GM23338 (cell line): ENCODE results near the gene FRAS1. TPM values are rescaled to one million over a fixed set of nuclear protein-coding genes. Genes with fewer than 3 reads are reported as not detected.

Source experiments
- ATAC-seq: fragments of 200-7000 bp; cut with Tn5 transposase; 3 replicates; pipeline ENCODE4 v1.9.1; 2020
- DNase-seq: peaks from one replicate; pipeline ENCODE4 v3.0.0-alpha.2; 2015; ENCODE audit warnings: low spot score
- H2AFZ ChIP-seq: fragments of 200-600 bp; sonication (generic); 2 replicates; pipeline ENCODE4 v1.8.0; 2016; ENCODE audit warnings: antibody characterized with exemption, mild to moderate bottlenecking, moderate library complexity
- H3F3A ChIP-seq: fragments of 200-600 bp; sonication (generic); replicated peaks from 2 replicates; pipeline ENCODE4 v1.8.0; 2017; ENCODE audit warnings: antibody characterized with exemption, mixed run types, low read depth
- H3K27ac ChIP-seq: fragments of 200-600 bp; sonication (generic); 2 replicates; pipeline ENCODE4 v1.6.1; 2016; ENCODE audit warnings: low read depth
- H3K27me3 ChIP-seq: fragments of 200-600 bp; sonication (generic); 2 replicates; pipeline ENCODE4 v1.8.0; 2016; ENCODE audit warnings: mild to moderate bottlenecking, mixed run types, moderate library complexity; ENCODE audit not compliant: insufficient read depth
- H3K36me3 ChIP-seq: fragments of 200-600 bp; sonication (generic); 2 replicates; pipeline ENCODE4 v1.8.0; 2016; ENCODE audit warnings: mild to moderate bottlenecking; ENCODE audit not compliant: insufficient read depth
- H3K4me1 ChIP-seq: fragments of 200-600 bp; sonication (generic); 2 replicates; pipeline ENCODE4 v1.8.0; 2016; ENCODE audit warnings: mild to moderate bottlenecking, moderate library complexity; ENCODE audit not compliant: insufficient read depth
- H3K4me2 ChIP-seq: fragments of 200-600 bp; sonication (generic); 2 replicates; pipeline ENCODE4 v1.7.1; 2017; ENCODE audit warnings: mixed run types
- H3K4me3 ChIP-seq: fragments of 200-600 bp; sonication (generic); 2 replicates; pipeline ENCODE4 v1.6.1; 2016; ENCODE audit warnings: mixed run types
- H3K79me2 ChIP-seq: fragments of 200-600 bp; sonication (generic); replicated peaks from 2 replicates; pipeline ENCODE4 v1.8.0; 2017; ENCODE audit warnings: mild to moderate bottlenecking; ENCODE audit not compliant: insufficient read depth
- H3K9me2 ChIP-seq: fragments of 200-600 bp; sonication (generic); 2 replicates; pipeline ENCODE4 v1.8.0; 2017; ENCODE audit not compliant: insufficient read depth
- H4K20me1 ChIP-seq: fragments of 200-600 bp; sonication (generic); replicated peaks from 2 replicates; pipeline ENCODE4 v1.8.0; 2017; ENCODE audit warnings: mild to moderate bottlenecking; ENCODE audit not compliant: insufficient read depth
- H3K27ac Mint-ChIP-seq: 2 replicates; pipeline ENCODE4 v1.8.0; 2020; ENCODE audit warnings: inconsistent platforms, mild to moderate bottlenecking, moderate library complexity, mixed read lengths
- H3K27me3 Mint-ChIP-seq: 3 replicates; pipeline ENCODE4 v1.8.0; 2022; ENCODE audit warnings: low read depth, mild to moderate bottlenecking, moderate library complexity, mixed read lengths, inconsistent platforms; ENCODE audit not compliant: insufficient read depth, poor library complexity
- H3K36me3 Mint-ChIP-seq: 3 replicates; pipeline ENCODE4 v1.8.0; 2021; ENCODE audit warnings: low read depth, mild to moderate bottlenecking, inconsistent platforms, moderate library complexity, mixed read lengths
- H3K4me1 Mint-ChIP-seq: 3 replicates; pipeline ENCODE4 v1.8.0; 2020; ENCODE audit warnings: mild to moderate bottlenecking, inconsistent platforms, mixed read lengths
- H3K4me3 Mint-ChIP-seq: 3 replicates; pipeline ENCODE4 v1.8.0; 2021; ENCODE audit warnings: moderate library complexity, mild to moderate bottlenecking, inconsistent platforms, mixed read lengths
- H3K9me3 Mint-ChIP-seq: 3 replicates; pipeline ENCODE4 v1.8.0; 2020; ENCODE audit warnings: moderate library complexity, mild to moderate bottlenecking, inconsistent platforms, mixed read lengths
- CREB1 ChIP-seq: fragments of 250-450 bp; sonication (Bioruptor Pico); IDR thresholded peaks from 2 replicates; pipeline ENCODE4 v1.5.0; 2020; ENCODE audit warnings: low read depth, mild to moderate bottlenecking, moderate library complexity
- CTCF ChIP-seq, 2 experiments: fragments of 200-600 bp in 1 of 2; sonication (generic) in 1 of 2; conservative IDR thresholded peaks; 2 replicates each; pipeline versions ENCODE4 v1.5.1 to v1.6.1; 2016 to 2017; ENCODE audit warnings: antibody characterized with exemption in 2 of 2, low read depth in 2 of 2, mild to moderate bottlenecking in 2 of 2, moderate library complexity in 1 of 2
- EZH2 ChIP-seq: fragments of 200-600 bp; sonication (generic); IDR thresholded peaks from one replicate; pipeline ENCODE4 v1.8.0; 2017; ENCODE audit warnings: antibody characterized with exemption, mild to moderate bottlenecking, low read depth; ENCODE audit not compliant: unreplicated experiment
- EZH2phosphoT487 ChIP-seq: fragments of 200-600 bp; sonication (generic); IDR thresholded peaks from one replicate; pipeline ENCODE4 v1.8.1; 2018; ENCODE audit warnings: antibody characterized with exemption; ENCODE audit not compliant: unreplicated experiment
- NANOG ChIP-seq: IDR thresholded peaks from 2 replicates; pipeline ENCODE4 v1.6.1; 2016; ENCODE audit warnings: antibody characterized with exemption, borderline replicate concordance
- REST ChIP-seq: IDR thresholded peaks from one replicate; pipeline ENCODE4 v1.6.1; 2018; ENCODE audit warnings: antibody characterized with exemption; ENCODE audit not compliant: unreplicated experiment
- STAT1 ChIP-seq: IDR thresholded peaks from one replicate; pipeline ENCODE4 v1.6.1; 2016; ENCODE audit warnings: antibody characterized with exemption; ENCODE audit not compliant: unreplicated experiment
- ZNF114 ChIP-seq: fragments of 250-450 bp; sonication (Bioruptor Pico); IDR thresholded peaks from 2 replicates; pipeline ENCODE4 v1.5.0; 2020; ENCODE audit warnings: mild to moderate bottlenecking, moderate library complexity
- ZNF331 ChIP-seq: fragments of 250-450 bp; sonication (Bioruptor Pico); IDR thresholded peaks from 2 replicates; pipeline ENCODE4 v1.5.0; 2020; ENCODE audit warnings: low read depth, mild to moderate bottlenecking, moderate library complexity
- polyA plus RNA-seq: library from polyadenylated mRNA; unstranded; fragments of >200 nt; fragmentation: Nextera tagmentation; extraction: Ambion mirVana; gene quantifications from 2 replicates; pipeline ENCODE4 v1.2.1, GENCODE V29; 2016
- total RNA-seq: library from RNA; depleted of rRNA; stranded (reverse); fragments of >200 nt; shearing (Covaris generic); gene quantifications from 2 replicates; pipeline ENCODE4 v1.2.3, GENCODE V29; 2014

The FRAS1 gene
- total and polyA plus RNA-seq, 2 experiments from 2014 or later = 12.4 to 108 TPM

- TF ChIP-seq REST (no peak), ZNF114 (CRISPR knock-in tag) (no peak), CTCF (conservative IDR thresholded peaks at IDR 0.05; ENCODE audit: low read depth in 2 of 2) (no peak), STAT1 (no peak), EZH2phosphoT487 (no peak)
These were observed 453.6 kb downstream of the FRAS1 start (continued) for GRCh38 chr4:78510681-78511080.

- H3K36me3 ChIP-seq = peaks cover 21% of the 10 kb centered on the region
- ATAC-seq = no peak
- TF ChIP-seq NANOG (no peak), ZNF331 (CRISPR knock-in tag) (no peak), CREB1 (CRISPR knock-in tag) (no peak), REST (no peak), CTCF (conservative IDR thresholded peaks at IDR 0.05; ENCODE audit: low read depth in 2 of 2) (no peak), STAT1 (no peak), EZH2 (no peak), ZNF114 (CRISPR knock-in tag) (no peak), EZH2phosphoT487 (no peak)
These were observed 455.3 kb downstream of the FRAS1 start for GRCh38 chr4:78512357-78512920.

More at GRCh38 chr4:78512357-78512920, 455.3 kb downstream of the FRAS1 start:
- no peaks in the 10 kb centered on the region for H3K9me3 Mint-ChIP-seq
- Histone ChIP-seq H3K4me1 (no peaks in the 10 kb centered on the region), H3K9me2 (no peaks in the 10 kb centered on the region), H3K79me2 (no peaks in the 10 kb centered on the region), H3K27ac (no peak overlapping the region), H2AFZ (no peak overlapping the region), H3K4me3 (no peak overlapping the region), H3K27me3 (no peaks in the 10 kb centered on the region), H3F3A (no peaks in the 10 kb centered on the region), H4K20me1 (peaks cover 3% of the 10 kb centered on the region; the same call in 1 of the 2 replicates), H3K4me2 (no peak overlapping the region)
- DNase-seq = no peak
- peaks cover 23% of the 10 kb centered on the region for H3K36me3 Mint-ChIP-seq
- no peak overlapping the region for H3K27ac Mint-ChIP-seq
- H3K4me1 Mint-ChIP-seq = no peaks in the 10 kb centered on the region
- H3K27me3 Mint-ChIP-seq = peaks cover 2% of the 10 kb centered on the region
- no peak overlapping the region for H3K4me3 Mint-ChIP-seq
